ENCODE measurements around the gene MAP3K9.
"Not testable (repeated sequence)": the region's sequence is repeated elsewhere in the genome, so short reads cannot be mapped to it uniquely, and the experiment has no call there.

The MAP3K9 gene

GRCh38 chr14:70718383-70719118 lies 90.8 kb downstream of the MAP3K9 start:
- no peak for DNase-seq

GRCh38 chr14:70716958-70717357 lies 92.4 kb downstream of the MAP3K9 start:
- no peak for DNase-seq

- DNase-seq: no peak
Measured at GRCh38 chr14:70716483-70716882, 92.8 kb downstream of the MAP3K9 start.

DNA sequence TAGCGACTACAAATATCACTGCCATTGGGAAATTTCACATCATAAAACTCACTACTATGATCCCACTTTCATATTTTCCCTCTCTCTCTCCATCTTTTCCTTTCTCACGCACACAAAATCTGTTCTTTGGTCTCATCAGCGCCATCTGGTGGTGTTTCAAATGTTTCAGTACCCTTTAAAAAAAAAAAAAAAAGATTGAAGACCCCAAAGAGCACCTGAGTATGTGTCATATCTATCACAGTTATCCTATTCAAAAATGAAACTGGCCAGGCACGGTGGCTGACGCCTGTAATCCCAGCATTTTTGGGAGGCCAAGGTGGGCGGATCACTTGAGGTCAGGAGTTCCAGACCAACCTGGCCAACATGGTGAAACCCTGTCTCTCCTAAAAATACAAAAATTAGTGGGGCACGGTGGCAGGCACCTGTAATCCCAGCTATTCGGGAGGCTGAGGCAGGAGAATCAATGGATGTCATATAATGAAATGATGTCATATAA lies 95.2 kb downstream of the MAP3K9 start:
- peak; percentile 4 for DNase-seq

- DNase-seq: no peak
Measured at GRCh38 chr14:70713511-70713916, 95.8 kb downstream of the MAP3K9 start.

DNA sequence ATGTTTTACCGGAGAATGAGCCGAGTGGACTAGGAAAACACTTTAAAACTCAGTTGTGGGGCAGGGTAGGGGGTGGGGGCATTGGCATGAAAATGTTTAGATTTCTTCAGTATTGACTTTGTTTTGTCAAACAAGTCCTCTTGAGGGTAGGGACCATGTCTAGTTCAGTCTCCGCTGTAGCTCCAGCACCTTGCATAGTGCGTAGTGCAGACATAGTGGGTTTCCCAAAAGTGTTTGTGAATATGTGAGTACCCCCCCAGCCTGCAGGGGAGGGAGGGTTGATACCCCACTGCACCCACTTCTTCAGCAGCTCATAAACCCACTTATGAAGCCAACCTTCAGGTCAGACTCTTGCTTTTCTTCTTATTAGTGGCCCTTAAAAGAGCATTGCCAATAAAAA lies 96.2 kb downstream of the MAP3K9 start:
- DNase-seq: no peak

DNA sequence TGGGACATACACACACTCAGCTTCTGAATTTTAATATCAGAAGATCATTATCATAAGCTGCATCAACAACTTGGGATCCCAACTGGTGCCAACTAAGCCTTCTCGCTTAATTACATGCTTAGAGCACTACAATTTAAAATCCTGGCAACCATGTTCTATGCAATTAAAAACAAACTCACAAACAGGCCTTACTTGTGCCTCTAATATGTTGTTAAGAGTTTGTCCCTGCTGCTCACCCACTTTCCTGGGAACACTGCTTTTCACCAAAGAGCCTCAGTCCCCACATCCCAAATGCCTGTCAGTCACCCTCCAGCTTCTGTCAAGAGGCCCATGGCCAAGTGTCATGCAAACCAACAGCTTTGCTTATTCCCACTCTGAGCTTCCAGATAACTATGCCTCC lies 97.9 kb downstream of the MAP3K9 start:
- no peak for DNase-seq

DNA sequence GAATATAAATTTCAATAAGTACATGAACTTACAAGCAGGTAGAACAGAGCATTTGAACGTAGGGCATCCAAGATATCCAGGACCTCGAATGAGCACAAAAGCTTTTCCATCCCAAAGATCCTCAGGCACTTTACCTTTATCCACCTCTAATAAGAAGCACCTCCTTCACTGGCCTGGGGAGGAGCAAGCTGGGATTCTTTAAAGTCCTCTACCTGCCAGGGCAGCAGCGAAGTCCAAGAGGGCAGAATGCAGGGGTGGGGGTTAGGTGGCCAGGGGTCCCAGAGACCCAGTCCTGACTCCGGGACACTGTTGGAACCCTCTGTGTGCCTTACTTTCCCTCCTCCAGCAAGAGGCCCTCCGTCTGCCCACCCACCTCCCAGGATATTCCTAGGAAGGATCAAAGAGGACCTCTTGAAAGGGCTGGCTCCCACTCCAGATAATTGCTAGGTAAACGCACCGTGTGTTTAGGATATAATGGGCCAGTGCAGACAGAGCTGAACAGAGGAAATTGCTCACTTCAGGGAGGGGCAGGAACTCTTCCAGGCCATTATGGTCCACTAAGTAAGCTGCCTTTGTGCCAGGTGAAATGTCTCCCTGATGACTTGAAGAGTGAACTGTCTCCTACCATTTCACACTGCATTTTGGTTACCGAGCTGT lies 99.5 kb downstream of the MAP3K9 start:
- no peak for DNase-seq

GRCh38 chr14:70708717-70709570 lies 100.4 kb downstream of the MAP3K9 start:
- DNase-seq: no peak

DNA sequence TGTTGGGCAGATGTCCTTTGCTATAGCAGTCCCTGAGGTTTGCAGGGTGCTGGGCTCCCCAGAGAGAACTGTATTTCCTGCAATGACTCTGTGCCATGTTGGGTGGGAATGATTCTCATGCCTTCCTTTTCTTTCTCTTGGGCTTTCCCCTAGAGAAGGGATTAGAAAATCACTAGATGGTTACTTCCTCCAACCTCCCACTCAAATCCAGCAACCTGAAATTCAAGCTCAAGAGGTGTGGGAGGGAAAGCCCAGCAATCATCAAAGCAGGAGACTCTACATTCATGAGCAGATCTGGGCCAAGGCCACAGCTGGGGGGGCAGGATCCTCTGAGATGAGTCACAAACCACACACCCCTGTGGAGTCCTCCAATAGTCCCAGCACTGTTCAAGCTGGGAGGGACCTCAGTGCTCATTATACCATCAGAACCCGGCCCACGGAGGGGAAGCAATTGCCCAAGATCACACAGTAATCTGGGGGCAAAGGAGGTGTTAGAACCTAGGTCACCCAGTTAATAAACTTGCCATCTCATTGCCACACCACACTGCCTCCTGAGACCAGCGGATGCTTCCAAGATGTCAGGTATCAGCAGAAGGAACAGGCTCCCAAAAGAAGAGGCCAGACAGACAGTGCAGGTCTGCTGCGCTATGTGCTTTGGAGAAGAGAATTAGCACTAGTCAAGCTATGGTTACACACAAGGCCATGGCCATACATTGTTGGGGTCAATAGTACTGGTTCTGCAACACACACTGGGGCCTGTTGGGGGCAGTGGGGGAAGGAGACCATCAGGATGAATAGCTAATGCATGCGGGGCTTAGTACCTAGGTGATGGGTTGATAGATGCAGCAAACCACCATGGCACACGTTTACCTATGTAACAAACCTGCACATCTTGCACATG lies 101.9 kb downstream of the MAP3K9 start:
- DNase-seq: peak; percentile 48

- DNase-seq: no peak
Measured at GRCh38 chr14:70706177-70706576, 103.1 kb downstream of the MAP3K9 start.

DNA sequence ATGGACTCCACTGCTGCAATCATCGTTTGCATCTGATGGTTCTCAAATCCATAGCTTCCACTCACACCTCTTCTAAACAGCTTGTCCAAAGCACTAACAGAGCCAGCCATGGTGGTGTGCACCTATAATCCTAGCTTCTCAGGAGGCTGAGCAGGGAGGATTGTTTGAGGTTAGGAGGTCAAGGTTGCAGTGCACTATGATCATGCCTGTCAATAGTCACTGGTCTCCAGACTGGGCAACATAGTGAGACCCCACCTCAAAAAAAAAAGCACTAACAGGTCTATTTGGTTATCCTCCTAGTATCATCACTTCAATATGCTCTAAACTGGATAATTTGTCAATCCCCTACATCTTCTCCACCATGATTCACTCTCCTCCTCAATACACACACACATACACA lies 104.4 kb downstream of the MAP3K9 start:
- no peak for DNase-seq

DNA sequence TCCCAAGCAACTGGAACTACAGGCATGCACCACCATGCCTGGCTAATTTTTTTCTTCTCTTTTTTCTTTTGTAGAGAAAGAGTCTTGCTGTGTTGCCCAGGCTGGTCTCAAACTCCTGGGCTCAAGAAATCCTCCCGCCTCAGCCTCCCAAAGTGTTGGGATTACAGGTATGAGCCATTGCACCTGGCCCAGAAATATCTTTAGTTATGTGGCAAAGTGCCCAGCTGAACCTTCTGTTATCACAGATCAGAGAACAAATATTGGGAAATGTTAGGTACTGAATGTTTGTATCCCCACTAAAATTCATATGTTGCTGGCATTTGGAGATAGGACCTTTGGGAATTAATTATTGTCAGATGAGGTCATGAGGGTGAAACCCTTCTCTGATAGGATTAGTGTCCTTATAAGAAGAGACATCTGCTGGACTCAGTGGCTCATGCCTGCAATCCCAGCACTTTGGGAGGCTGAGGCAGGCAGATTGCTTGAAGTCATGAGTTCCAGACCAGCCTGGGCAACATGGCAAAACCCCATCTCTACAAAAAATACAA lies 105.6 kb downstream of the MAP3K9 start:
- not testable (repeated sequence) for DNase-seq

DNA sequence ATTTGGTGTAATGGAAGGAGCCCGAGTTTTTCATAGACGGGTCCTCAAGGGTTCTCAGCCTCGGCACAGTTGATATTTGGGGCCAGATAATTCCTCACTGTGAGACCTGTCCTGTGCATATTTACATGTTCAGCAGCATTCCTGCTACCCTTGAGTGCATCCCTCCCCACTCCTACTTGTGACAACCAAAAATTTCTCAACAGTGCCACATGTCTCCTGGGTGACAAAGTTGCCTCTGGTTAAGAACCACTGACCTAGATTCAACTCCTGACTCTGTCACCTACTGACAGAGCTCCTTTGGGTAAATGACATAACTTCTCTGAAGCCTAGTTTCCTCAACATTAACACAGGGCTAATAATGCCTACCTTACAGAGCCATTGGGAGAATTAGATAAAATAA lies 107.2 kb downstream of the MAP3K9 start:
- no peak for DNase-seq

DNA sequence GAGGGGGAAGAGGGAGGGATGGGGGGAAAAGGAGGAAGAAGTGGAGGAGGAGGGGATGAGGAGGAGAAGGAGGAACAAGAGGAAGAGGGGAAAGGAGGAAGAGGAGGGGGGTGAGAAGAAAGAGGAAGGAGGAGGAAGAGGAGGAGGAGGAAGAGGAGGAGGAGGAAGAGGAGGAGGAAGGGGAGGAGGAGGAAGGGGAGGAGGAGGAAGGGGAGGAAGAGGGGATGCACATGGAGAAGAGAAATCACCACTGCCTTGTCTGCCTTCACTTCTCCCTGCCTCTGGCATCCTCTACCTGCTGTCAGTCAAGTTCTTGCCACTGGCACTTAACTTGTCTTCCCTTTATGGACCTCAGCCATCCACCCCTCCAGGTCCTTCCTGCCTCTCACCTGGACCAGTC lies 107.7 kb downstream of the MAP3K9 start:
- no peak for DNase-seq

GRCh38 chr14:70700955-70701585 lies 108.2 kb downstream of the MAP3K9 start:
- DNase-seq: no peak

DNA sequence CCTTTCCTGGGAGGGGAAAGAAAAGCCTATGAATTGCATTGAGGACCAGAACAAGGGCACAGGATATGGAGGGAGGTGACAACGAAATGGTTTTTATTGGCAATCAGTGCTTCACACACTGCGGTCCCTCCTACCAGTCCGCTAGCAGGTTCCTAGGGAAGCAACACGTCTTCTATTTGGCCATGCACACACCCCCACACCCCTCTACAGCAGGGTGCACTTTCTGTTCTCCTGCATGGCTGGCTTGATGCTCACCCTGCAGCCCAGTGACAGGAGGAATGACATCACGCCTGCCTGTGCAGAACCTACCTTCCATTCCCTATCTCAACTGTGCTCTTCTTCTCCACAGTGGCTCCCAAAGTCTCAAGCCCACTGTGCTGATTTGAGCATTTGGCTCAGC lies 109.7 kb downstream of the MAP3K9 start:
- no peak for DNase-seq

GRCh38 chr14:70698288-70698687 lies 111.0 kb downstream of the MAP3K9 start:
- no peak for DNase-seq

- no peak for DNase-seq
Measured at GRCh38 chr14:70697701-70698100, 111.6 kb downstream of the MAP3K9 start.

DNA sequence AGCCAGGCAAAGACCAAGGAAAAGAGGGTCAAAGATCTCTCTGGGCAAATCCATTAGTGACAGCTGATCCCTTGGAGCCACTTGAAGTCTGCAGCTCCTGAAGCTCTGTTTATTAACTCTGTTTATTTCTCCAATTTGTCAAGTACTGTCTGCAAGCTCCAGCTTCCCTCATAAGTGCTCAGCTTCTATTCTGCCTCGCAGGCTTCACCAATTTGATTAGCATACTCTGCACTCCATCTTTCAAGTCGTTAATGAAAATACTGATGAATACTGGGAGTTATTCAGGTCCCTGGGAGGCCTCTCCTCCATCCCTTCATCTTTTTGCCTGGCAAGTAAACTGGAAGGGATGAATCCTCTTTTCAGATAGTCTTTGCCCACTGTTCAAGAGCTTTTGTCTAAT lies 113.3 kb downstream of the MAP3K9 start:
- DNase-seq: no peak

GRCh38 chr14:70692210-70692609 lies 117.1 kb downstream of the MAP3K9 start:
- no peak for DNase-seq

Data from NK-92 treated with Interleukin-12 subunit alpha and Interleukin-12 subunit beta, amount 100 ng/mL, for 24 hours (cell line).